Activated naive CD8-positive, alpha-beta T cell treated with anti-CD3 and anti-CD28 coated beads, Interleukin-2, amount 50 U/mL, for 16 hours (primary cell): Measurements from ENCODE around the gene CAMK1.
A peak's percentile ranks its signal among the peaks of the same experiment; 100 is the strongest.

Experiments
- DNase-seq: peaks from one replicate; pipeline ENCODE4 v3.0.0-alpha.2; 2020; ENCODE audit warnings: low read depth, low spot score

CAMK1 gene

GRCh38 chr3:9793161-9793781, 23.5 kb upstream of the CAMK1 start:
- DNase-seq = no peak

GRCh38 chr3:9792405-9793160, 22.8 kb upstream of the CAMK1 start, which contains the start of the genes ARPC4 and TADA3:
Gene ARPC4, plus strand, starts transcription at chr3:9793082. Its CDS starts 40 bp downstream, at chr3:9793122.
Gene TADA3, minus strand, starts transcription at chr3:9792473. Its CDS starts 1,007 bp downstream, at chr3:9791466.
- peak; percentile 77 for DNase-seq

- no peak for DNase-seq
These were observed 22.1 kb upstream of the CAMK1 start for GRCh38 chr3:9791790-9792404.

- no peak for DNase-seq
These were observed 21.4 kb upstream of the CAMK1 start for GRCh38 chr3:9791127-9791526.

- DNase-seq = no peak
These were observed 18.0 kb upstream of the CAMK1 start for GRCh38 chr3:9787714-9788113.

- no peak for DNase-seq
These were observed 17.3 kb upstream of the CAMK1 start for GRCh38 chr3:9786825-9787669.

GRCh38 chr3:9786209-9786739, 16.5 kb upstream of the CAMK1 start:
- DNase-seq = no peak

- DNase-seq = no peak
These were observed 15.9 kb upstream of the CAMK1 start for GRCh38 chr3:9785602-9786001.

- DNase-seq = no peak
These were observed 15.2 kb upstream of the CAMK1 start for GRCh38 chr3:9784965-9785364.

GRCh38 chr3:9783954-9784353, 14.2 kb upstream of the CAMK1 start:
- DNase-seq = no peak

- no peak for DNase-seq
These were observed 13.0 kb upstream of the CAMK1 start for GRCh38 chr3:9782770-9783169.

- DNase-seq = no peak
These were observed 12.3 kb upstream of the CAMK1 start for GRCh38 chr3:9781978-9782603.

- DNase-seq = no peak
These were observed 11.8 kb upstream of the CAMK1 start for GRCh38 chr3:9781551-9781950.

- DNase-seq = no peak
These were observed 11.2 kb upstream of the CAMK1 start for GRCh38 chr3:9780910-9781309.

GRCh38 chr3:9780458-9780812, 10.7 kb upstream of the CAMK1 start:
- DNase-seq = no peak

GRCh38 chr3:9779721-9780457, 10.1 kb upstream of the CAMK1 start:
- DNase-seq = no peak

- DNase-seq = no peak
These were observed 9.4 kb upstream of the CAMK1 start for GRCh38 chr3:9779075-9779593.

- peak; percentile 37 for DNase-seq
These were observed 8.7 kb upstream of the CAMK1 start for GRCh38 chr3:9778143-9779074.

- DNase-seq = no peak
These were observed 7.9 kb upstream of the CAMK1 start for GRCh38 chr3:9777694-9778021.
